OCI-LY7 (cell line): Measurements from ENCODE around the gene CCL27.

ENCODE experiments used
- EZH2phosphoT487 ChIP-seq: fragments of 200-600 bp; sonication (generic); IDR thresholded peaks from 2 replicates; pipeline ENCODE4 v1.6.1; 2018; ENCODE audit warnings: low read depth, borderline replicate concordance, mild to moderate bottlenecking, mixed run types, antibody characterized with exemption, low read length, moderate library complexity, mixed read lengths
- TF ChIP-seq, protein P1 (sequence below): fragments of 200-600 bp; sonication (generic); conservative IDR thresholded peaks from 2 replicates; pipeline ENCODE4 v1.5.1; 2014; ENCODE audit warnings: mild to moderate bottlenecking, antibody characterized with exemption, low read length, moderate library complexity, mixed read lengths

DNA sequence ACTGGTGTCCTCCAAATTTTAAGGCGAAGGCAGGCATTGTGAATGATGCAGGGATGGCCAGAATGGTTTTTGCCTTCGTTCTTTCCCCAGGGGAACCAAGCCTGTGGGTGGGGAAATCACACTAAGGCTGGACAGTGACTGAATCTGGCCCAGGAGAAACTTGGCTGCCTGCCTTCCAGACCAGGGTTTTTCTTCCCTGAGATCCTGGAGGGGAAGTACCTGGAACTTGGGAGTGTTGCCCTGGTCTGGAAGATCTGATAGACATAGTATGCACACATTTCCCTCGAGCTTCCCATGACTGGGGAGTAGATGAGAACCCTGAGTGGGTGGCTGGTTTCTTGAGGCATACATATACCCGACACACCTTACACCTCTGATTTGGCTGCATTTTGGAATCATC lies 11.1 kb downstream of the CCL27 start:
- TF ChIP-seq, protein P1, sequence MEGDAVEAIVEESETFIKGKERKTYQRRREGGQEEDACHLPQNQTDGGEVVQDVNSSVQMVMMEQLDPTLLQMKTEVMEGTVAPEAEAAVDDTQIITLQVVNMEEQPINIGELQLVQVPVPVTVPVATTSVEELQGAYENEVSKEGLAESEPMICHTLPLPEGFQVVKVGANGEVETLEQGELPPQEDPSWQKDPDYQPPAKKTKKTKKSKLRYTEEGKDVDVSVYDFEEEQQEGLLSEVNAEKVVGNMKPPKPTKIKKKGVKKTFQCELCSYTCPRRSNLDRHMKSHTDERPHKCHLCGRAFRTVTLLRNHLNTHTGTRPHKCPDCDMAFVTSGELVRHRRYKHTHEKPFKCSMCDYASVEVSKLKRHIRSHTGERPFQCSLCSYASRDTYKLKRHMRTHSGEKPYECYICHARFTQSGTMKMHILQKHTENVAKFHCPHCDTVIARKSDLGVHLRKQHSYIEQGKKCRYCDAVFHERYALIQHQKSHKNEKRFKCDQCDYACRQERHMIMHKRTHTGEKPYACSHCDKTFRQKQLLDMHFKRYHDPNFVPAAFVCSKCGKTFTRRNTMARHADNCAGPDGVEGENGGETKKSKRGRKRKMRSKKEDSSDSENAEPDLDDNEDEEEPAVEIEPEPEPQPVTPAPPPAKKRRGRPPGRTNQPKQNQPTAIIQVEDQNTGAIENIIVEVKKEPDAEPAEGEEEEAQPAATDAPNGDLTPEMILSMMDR, result no peak
- no peak for TF ChIP-seq EZH2phosphoT487
